Vagina (tissue), 2 donors: ENCODE results near the gene RALGDS.

Experiments
- POLR2AphosphoS5 ChIP-seq, 2 donors: sonication (generic); formaldehyde crosslinking; IDR thresholded peaks; one replicate each; pipeline ENCODE4 v1.9.0; 2017; ENCODE audit warnings: antibody characterized with exemption in 2 of 2, mild to moderate bottlenecking in 2 of 2, low read depth in 1 of 2; ENCODE audit not compliant: insufficient read depth in 1 of 2
- TF ChIP-seq, protein P1 (sequence below), 3 experiments: fragments of 450-650 bp in 2 of 3; fragments of 200-600 bp in 1 of 3; sonication (generic) in 1 of 3; IDR thresholded peaks; one replicate each; pipeline ENCODE4 v1.5.1; 2017 to 2019; ENCODE audit warnings: antibody characterized with exemption in 3 of 3, mild to moderate bottlenecking in 2 of 3, moderate library complexity in 2 of 3

DNA sequence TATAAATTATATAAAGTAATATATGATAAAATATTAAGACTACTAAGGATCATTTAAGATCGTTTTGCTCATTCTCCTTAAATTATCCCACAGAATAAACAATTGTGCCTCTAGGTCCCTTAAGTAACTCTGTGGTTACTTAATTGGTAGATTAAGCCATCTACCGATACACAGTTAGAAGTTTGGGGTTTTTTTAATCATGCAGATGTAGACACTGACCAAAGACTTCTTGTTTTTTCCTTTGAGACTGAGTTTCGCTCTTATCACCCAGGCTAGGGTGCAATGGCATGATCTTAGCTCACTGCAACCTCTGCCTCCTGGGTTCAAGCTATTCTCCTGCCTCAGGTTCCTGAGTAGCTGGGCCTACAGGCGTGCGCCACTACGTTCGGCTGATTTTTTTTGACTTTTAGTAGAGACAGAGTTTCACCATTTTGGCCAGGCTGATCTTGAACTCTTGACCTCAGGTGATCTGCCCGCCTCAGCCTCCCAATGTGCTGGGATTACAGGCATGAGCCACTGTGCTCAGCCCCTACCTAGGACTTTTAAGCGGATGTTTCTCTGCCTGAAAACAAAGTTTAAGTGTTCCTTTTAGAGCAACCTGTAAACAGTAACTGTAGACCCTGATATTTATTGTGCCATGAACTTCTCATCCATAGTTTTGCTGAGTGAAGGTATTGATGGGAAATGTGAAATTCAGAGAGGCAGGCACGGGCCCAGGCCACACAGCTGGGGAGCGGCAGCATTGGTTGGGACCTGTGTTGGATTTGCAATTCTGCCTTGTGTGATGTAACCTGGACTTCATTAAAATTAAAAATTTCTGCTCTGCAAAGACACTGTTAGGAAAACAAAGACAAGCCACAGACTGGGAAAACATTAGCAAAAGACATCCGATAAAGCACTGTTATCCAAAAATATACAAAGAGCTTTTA, 47.7 kb downstream of the RALGDS start:
- TF ChIP-seq, protein P1, sequence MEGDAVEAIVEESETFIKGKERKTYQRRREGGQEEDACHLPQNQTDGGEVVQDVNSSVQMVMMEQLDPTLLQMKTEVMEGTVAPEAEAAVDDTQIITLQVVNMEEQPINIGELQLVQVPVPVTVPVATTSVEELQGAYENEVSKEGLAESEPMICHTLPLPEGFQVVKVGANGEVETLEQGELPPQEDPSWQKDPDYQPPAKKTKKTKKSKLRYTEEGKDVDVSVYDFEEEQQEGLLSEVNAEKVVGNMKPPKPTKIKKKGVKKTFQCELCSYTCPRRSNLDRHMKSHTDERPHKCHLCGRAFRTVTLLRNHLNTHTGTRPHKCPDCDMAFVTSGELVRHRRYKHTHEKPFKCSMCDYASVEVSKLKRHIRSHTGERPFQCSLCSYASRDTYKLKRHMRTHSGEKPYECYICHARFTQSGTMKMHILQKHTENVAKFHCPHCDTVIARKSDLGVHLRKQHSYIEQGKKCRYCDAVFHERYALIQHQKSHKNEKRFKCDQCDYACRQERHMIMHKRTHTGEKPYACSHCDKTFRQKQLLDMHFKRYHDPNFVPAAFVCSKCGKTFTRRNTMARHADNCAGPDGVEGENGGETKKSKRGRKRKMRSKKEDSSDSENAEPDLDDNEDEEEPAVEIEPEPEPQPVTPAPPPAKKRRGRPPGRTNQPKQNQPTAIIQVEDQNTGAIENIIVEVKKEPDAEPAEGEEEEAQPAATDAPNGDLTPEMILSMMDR (IDR thresholded peaks at IDR 0.05): no peak
- TF ChIP-seq POLR2AphosphoS5 (IDR thresholded peaks at IDR 0.05; ENCODE audit: insufficient read depth in 1 of 2, low read depth in 1 of 2): no peak
